UCSD-AML1 (cell line): ENCODE data around the gene BCHE.
"Not testable (repeated sequence)": the region's sequence is repeated elsewhere in the genome, so short reads cannot be mapped to it uniquely, and the experiment has no call there.

Source experiments
- DNase-seq: peaks from one replicate; lab custom pipeline; 2025; ENCODE audit not compliant: unreplicated experiment; lab: John Stamatoyannopoulos, UW

The BCHE gene

DNA sequence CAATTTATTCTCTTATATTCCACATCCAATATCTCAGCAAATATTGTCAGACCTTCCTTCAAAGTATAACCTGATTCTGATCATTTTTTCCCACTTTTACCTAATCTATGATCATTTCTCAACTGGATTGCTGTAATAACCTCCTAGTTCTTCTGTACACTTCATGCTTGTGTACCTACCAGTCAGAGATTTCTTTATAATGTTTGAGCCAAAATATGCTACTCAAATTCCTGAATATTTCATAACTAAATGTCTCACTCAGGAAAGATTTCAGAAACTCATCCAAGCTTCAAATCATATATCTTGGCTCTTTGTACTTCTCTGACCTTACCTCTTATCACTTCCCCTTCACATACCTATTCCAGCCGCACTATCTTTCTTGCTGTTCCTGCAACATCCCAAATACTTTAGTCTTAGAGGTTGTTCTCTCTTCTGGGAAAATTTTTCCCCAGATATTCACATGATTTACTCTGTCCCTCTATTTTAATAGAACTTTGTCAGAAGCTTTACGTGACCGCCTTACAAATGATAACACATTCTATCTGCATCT, 20.0 kb downstream of the BCHE start:
- DNase-seq: no peak

DNA sequence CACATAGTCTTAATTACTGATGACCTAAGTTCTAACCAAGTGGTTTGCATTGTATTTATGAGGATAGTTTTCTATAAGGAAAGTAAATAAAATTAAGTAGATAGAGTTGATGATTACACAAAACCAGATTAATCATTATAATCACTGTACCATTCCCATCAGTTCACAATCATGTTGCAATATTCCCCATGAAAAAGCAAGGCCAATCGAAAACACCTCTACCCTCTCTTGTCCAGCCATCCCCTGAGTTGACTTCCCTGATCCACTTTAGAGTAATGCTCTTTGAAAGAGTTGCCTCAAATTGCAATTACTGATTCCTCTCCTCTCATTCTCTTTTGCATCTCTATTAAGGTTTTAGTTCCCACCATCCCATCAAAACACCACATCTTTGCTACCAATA, 21.0 kb downstream of the BCHE start:
- no peak for DNase-seq

- DNase-seq: no peak
These were observed 21.5 kb downstream of the BCHE start for GRCh38 chr3:165815682-165816081.

GRCh38 chr3:165814380-165814779, 22.8 kb downstream of the BCHE start:
- no peak for DNase-seq

DNA sequence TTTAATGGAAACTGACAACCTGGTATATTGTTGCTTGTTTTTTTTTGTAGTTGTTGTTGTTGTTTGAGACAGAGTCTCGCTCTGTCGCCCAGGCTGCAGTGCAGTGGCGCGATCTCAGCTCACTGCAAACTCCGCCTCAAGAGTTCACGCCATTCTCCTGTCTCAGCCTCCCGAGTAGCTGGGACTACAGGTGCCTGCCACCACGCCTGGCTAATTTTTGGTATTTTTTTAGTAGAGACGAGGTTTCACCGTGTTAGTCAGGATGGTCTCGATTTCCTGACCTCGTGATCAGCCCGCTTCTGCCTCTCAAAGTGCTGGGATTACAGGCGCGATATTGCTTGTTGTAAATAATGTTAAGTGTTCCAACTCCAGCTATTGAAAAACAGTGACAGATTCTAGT, 29.3 kb downstream of the BCHE start:
- not testable (repeated sequence) for DNase-seq

- no peak for DNase-seq
These were observed 31.2 kb downstream of the BCHE start for GRCh38 chr3:165805946-165806561.

DNA sequence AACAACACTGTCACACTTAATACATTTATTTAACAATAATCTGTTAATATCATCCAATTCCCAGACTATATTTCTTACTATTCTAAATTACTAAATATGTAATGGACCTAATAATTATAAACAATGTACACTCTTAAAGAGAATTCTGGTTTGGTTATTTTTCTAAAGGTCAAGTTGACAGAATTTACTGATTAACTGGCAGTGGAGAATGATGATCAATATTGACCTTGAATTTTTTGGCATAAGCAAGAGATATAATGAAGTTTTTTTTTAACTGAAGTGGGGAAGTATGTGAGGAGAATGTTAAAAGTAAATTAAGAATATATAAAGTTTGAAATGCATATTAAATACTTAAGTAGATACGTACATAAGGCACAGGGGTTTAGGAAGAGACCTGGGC, 33.8 kb downstream of the BCHE start:
- no peak for DNase-seq

- no peak for DNase-seq
These were observed 36.3 kb downstream of the BCHE start for GRCh38 chr3:165800970-165801369.

DNA sequence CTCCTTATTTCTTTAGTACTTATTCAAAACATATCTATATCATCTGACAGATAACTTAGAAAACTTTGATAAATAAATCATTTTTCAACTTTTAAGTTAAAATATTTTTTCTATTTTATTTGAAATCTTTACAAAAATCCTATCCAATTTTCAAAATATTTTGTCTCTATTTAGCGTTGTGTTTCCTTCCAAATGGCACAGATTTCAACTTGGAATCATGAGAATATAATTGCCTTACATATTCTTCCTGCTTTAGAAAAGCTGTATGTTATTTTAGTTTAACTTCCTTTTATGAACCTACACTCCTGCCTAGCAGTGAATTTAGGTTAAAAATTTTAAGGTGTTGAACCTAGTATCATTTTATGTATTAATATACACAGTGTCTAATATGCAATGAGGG, 38.2 kb downstream of the BCHE start:
- DNase-seq: no peak

GRCh38 chr3:165797551-165797950, 39.7 kb downstream of the BCHE start:
- DNase-seq: no peak

- DNase-seq: no peak
These were observed 40.5 kb downstream of the BCHE start for GRCh38 chr3:165796701-165797100.

GRCh38 chr3:165788531-165788930, 48.7 kb downstream of the BCHE start:
- DNase-seq: no peak

- no peak for DNase-seq
These were observed 51.2 kb downstream of the BCHE start for GRCh38 chr3:165786013-165786412.

DNA sequence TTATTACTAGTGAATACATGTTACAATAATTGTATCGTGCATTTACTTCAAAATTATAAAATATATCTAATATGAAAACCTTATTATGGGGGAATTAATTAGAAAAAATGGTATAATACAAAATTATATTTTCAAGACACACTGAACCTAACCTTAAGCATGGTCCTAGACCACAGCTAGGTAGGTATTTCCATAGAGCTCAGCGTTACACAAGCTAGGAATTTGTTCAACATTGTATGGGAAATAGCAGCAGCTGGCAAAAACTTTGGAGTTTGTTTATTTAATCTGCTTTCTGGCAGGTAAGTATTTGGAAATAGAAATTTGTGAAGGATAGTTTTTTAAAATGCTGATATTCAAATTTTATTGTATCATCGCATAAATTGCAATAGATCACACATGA, 52.9 kb downstream of the BCHE start:
- DNase-seq: no peak

DNA sequence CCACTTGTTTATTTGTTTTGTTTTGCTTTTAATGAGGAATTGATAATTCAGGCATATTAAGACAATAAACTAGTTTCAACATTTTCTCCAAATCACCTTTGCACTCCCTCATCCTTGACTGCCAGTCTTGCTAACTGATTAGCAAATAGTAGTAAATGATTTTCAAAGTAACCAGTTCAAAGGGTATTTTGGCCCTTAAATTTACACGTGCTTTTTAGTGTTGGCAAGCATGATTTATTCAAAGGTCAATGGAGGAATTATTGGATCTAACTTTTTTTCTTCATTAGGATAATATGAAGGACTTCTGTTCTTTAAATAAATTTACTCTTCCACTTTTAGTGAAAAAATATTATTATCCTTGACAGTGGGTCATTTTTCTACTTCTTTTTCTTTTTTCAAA, 53.8 kb downstream of the BCHE start:
- DNase-seq: no peak

DNA sequence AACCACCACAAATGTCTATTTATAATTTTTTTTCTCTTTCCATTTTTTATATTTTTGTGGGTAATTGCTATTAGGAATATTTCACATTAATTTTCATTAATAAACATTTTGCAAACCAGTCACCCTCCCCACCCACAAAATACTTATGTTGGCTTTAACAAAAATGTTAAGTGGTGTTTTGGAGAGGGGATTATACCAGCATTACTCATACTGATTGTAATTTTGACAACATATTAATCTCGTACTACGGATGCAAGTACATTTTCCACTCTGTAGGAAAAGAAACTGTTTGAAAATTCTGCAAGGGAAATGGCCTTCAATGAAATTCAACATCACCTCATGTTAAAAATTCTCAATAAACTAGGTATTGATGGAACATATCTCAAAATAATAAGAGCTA, 58.3 kb downstream of the BCHE start:
- DNase-seq: no peak

GRCh38 chr3:165778456-165778855, 58.8 kb downstream of the BCHE start:
- DNase-seq: no peak

DNA sequence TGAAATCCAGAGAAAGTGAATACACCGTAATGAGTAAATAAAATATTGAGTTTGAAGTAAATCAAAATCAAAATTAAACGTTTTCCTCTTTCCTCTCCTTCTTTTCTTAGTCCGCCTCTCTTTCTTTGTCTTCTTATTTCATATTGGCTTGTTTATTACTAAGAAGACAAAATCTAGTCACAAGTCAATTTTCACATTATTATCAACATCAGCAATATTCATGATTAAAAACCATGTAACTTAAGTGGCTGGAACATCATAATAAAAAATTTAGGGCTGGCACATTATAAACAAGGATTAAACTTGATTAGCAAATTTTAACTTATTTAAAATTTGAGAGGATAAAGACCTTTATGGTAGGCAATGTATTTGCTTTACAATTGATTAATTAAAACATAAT, 61.4 kb downstream of the BCHE start:
- DNase-seq: no peak

- no peak for DNase-seq
These were observed 66.4 kb downstream of the BCHE start for GRCh38 chr3:165770781-165771180.

GRCh38 chr3:165768680-165769079, 68.5 kb downstream of the BCHE start:
- DNase-seq: no peak

DNA sequence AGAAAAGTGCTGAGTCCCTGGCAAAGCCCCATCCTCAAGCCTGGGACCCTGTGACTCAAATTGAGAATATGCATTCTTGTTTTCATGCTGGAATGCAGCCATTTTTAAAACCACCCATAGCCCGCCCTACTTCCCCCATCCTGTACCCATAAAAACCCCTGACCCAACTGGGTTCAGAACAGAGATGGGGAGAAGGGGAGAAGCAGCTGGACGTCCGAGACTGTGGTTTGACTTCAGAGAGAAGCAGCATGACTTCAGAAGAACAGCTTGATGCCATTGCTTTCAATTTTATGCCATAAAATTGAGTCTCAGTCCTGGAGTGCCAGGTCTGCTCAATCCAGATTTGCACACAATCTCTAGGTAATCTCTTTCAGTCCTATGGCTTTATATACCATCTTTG, 78.2 kb downstream of the BCHE start:
- no peak for DNase-seq

DNA sequence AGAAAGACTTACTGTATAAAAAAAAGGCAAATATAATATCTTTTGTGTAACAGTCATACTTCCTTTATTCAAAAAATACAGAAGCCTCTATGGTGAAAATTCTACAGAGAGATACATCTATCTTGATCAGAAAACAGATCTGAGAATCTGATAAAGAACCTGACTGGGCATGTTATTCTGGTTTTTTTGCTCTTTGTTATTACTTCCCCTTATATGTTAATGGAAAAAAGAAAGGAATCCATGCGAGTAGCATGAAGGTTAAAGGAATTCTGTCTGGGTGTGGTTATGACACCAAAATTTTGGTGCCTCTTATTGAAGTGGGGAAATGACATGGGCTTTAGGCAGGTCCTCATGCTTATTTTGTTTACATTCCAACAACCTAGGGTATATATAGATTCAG, 81.7 kb downstream of the BCHE start:
- no peak for DNase-seq

- no peak for DNase-seq
These were observed 82.8 kb downstream of the BCHE start for GRCh38 chr3:165754219-165755007.
